Endothelial cell (in vitro differentiated cells): ENCODE results near the gene VEGFB. TPM values are rescaled to one million over a fixed set of nuclear protein-coding genes. Genes with fewer than 3 reads are reported as not detected.

Experiments
- DNase-seq: peaks from one replicate; pipeline ENCODE4 v3.0.0; 2021; ENCODE audit warnings: low spot score
- H3K27ac Mint-ChIP-seq: one replicate; pipeline ENCODE4 v1.8.0; 2021; ENCODE audit warnings: mixed read lengths, inconsistent platforms; ENCODE audit not compliant: unreplicated experiment
- H3K27me3 Mint-ChIP-seq: one replicate; pipeline ENCODE4 v1.8.0; 2021; ENCODE audit warnings: mild to moderate bottlenecking, moderate library complexity, mixed read lengths, inconsistent platforms; ENCODE audit not compliant: unreplicated experiment
- H3K36me3 Mint-ChIP-seq: one replicate; pipeline ENCODE4 v1.8.0; 2021; ENCODE audit warnings: mild to moderate bottlenecking, low read depth, mixed read lengths, inconsistent platforms; ENCODE audit not compliant: unreplicated experiment
- H3K4me1 Mint-ChIP-seq: one replicate; pipeline ENCODE4 v1.8.0; 2021; ENCODE audit warnings: mild to moderate bottlenecking, mixed read lengths, inconsistent platforms; ENCODE audit not compliant: unreplicated experiment
- H3K4me3 Mint-ChIP-seq: one replicate; pipeline ENCODE4 v1.8.0; 2021; ENCODE audit warnings: mild to moderate bottlenecking, mixed read lengths, inconsistent platforms; ENCODE audit not compliant: unreplicated experiment
- H3K9me3 Mint-ChIP-seq: one replicate; pipeline ENCODE4 v1.8.0; 2021; ENCODE audit warnings: mixed read lengths, inconsistent platforms; ENCODE audit not compliant: unreplicated experiment
- CTCF ChIP-seq: fragments of 200-600 bp; sonication (generic); IDR thresholded peaks from one replicate; pipeline ENCODE4 v1.5.0; 2021; ENCODE audit warnings: antibody characterized with exemption; ENCODE audit not compliant: unreplicated experiment
- total RNA-seq: library from RNA; stranded (reverse); fragmentation: NEBNext Ultra II Directional; extraction: Animal tissue kit (Norgen Biotek cat#: 25700); gene quantifications from one replicate; pipeline ENCODE4 v1.2.1, GENCODE V29; 2021; ENCODE audit not compliant: unreplicated experiment

The VEGFB gene
- total RNA-seq, 1 donor from 2014 or later, result 11.5 TPM

- Mint-ChIP-seq H3K4me1 (peaks cover 5% of the 10 kb centered on the region), H3K9me3 (no peaks in the 10 kb centered on the region), H3K36me3 (peaks cover 14% of the 10 kb centered on the region), H3K27ac (peak within 1 kb of the TSS; percentile 70), H3K4me3 (peak within 1 kb of the TSS; percentile 88), H3K27me3 (peaks cover 12% of the 10 kb centered on the region)
- peak; percentile 91 for DNase-seq
- TF ChIP-seq CTCF, result no peak
These were observed 50.8 kb downstream of the VEGFB start, which contains the start of gene GPR137 for GRCh38 chr11:64284962-64285884. Gene GPR137, plus strand, starts transcription at chr11:64285848. Its CDS starts 677 bp downstream, at chr11:64286525.

- Mint-ChIP-seq H3K27me3 (peaks cover 19% of the 10 kb centered on the region), H3K36me3 (peaks cover 17% of the 10 kb centered on the region), H3K27ac (peak overlapping the region; percentile 14), H3K4me3 (peak overlapping the region; percentile 87), H3K4me1 (peaks cover 10% of the 10 kb centered on the region), H3K9me3 (no peaks in the 10 kb centered on the region)
- TF ChIP-seq CTCF, result no peak
- DNase-seq, result no peak
These were observed 51.8 kb downstream of the VEGFB start for GRCh38 chr11:64285885-64286800.

- H3K9me3 Mint-ChIP-seq, result no peaks in the 10 kb centered on the region
- TF ChIP-seq CTCF, result no peak
- H3K4me1 Mint-ChIP-seq, result peaks cover 10% of the 10 kb centered on the region
- peaks cover 11% of the 10 kb centered on the region for H3K36me3 Mint-ChIP-seq
- H3K4me3 Mint-ChIP-seq, result peak overlapping the region; percentile 87
- H3K27me3 Mint-ChIP-seq, result peaks cover 19% of the 10 kb centered on the region
- DNase-seq, result no peak
- H3K27ac Mint-ChIP-seq, result peak overlapping the region; percentile 14
These were observed 52.4 kb downstream of the VEGFB start for GRCh38 chr11:64286801-64287159.

- H3K9me3 Mint-ChIP-seq, result no peaks in the 10 kb centered on the region
- H3K27ac Mint-ChIP-seq, result no peak overlapping the region
- no peak for TF ChIP-seq CTCF
- peaks cover 10% of the 10 kb centered on the region for H3K4me1 Mint-ChIP-seq
- H3K4me3 Mint-ChIP-seq, result no peak overlapping the region
- no peak for DNase-seq
- H3K27me3 Mint-ChIP-seq, result peaks cover 19% of the 10 kb centered on the region
- peaks cover 9% of the 10 kb centered on the region for H3K36me3 Mint-ChIP-seq
These were observed 53.4 kb downstream of the VEGFB start for GRCh38 chr11:64287676-64288352.
